ENCODE data around the gene SRPK2.

DNA sequence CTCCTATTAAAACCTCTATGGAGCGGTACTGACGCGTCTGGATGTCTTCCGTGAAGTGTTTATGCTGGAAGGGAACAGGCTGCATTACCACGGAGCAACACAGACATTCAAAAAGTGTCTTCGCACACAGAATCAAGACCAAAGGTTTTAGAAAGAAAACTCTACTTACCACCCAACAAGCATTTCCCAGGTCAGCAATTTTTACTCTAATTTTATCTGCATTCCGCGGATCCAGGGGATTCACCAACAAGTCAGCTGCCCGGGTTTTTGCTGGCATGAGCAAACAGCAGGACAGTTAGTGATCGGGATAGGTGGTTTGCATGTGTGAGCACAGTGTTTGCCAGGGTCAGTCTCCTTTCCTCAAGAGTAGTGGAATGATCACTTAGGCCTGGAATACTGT lies 255.9 kb downstream of the SRPK2 start:
- TF ChIP-seq, protein P1, sequence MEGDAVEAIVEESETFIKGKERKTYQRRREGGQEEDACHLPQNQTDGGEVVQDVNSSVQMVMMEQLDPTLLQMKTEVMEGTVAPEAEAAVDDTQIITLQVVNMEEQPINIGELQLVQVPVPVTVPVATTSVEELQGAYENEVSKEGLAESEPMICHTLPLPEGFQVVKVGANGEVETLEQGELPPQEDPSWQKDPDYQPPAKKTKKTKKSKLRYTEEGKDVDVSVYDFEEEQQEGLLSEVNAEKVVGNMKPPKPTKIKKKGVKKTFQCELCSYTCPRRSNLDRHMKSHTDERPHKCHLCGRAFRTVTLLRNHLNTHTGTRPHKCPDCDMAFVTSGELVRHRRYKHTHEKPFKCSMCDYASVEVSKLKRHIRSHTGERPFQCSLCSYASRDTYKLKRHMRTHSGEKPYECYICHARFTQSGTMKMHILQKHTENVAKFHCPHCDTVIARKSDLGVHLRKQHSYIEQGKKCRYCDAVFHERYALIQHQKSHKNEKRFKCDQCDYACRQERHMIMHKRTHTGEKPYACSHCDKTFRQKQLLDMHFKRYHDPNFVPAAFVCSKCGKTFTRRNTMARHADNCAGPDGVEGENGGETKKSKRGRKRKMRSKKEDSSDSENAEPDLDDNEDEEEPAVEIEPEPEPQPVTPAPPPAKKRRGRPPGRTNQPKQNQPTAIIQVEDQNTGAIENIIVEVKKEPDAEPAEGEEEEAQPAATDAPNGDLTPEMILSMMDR (IDR thresholded peaks at IDR 0.05), result no peak
- TF ChIP-seq EP300 (IDR thresholded peaks at IDR 0.05) (no peak), POLR2A (IDR thresholded peaks at IDR 0.05) (no peak)
